IPS-NIHi11 (cell line): Measurements from ENCODE around the gene OTX1.
"Not testable (repeated sequence)": the region's sequence is repeated elsewhere in the genome, so short reads cannot be mapped to it uniquely, and the experiment has no call there.

ENCODE experiments used
- DNase-seq: peaks from one replicate; pipeline ENCODE4 v3.0.0; 2012; ENCODE audit warnings: mixed read lengths, low spot score

OTX1 gene

GRCh38 chr2:63050334-63051041 is at the start of gene OTX1:
Gene OTX1 (plus strand): TSS chr2:63050830. CDS start chr2:63052991, 2,161 bp downstream.
- peak; percentile 87 for DNase-seq

GRCh38 chr2:63001576-63001975 is 49.1 kb upstream of the OTX1 start:
- DNase-seq = no peak

- no peak for DNase-seq
Measured at GRCh38 chr2:63003351-63003750, 47.3 kb upstream of the OTX1 start.

GRCh38 chr2:63007813-63008458 is 42.7 kb upstream of the OTX1 start:
- no peak for DNase-seq

- DNase-seq = no peak
Measured at GRCh38 chr2:63008838-63009237, 41.8 kb upstream of the OTX1 start.

- no peak for DNase-seq
Measured at GRCh38 chr2:63009490-63009889, 41.1 kb upstream of the OTX1 start.

- no peak for DNase-seq
Measured at GRCh38 chr2:63012541-63012940, 38.1 kb upstream of the OTX1 start.

GRCh38 chr2:63013438-63013837 is 37.2 kb upstream of the OTX1 start:
- DNase-seq = no peak

GRCh38 chr2:63015389-63015788 is 35.2 kb upstream of the OTX1 start:
- no peak for DNase-seq

GRCh38 chr2:63018439-63018838 is 32.2 kb upstream of the OTX1 start:
- DNase-seq = no peak

- DNase-seq = not testable (repeated sequence)
Measured at GRCh38 chr2:63019686-63020085, 30.9 kb upstream of the OTX1 start.

GRCh38 chr2:63023444-63023843 is 27.2 kb upstream of the OTX1 start:
- peak; percentile 53 for DNase-seq

- no peak for DNase-seq
Measured at GRCh38 chr2:63027220-63027619, 23.4 kb upstream of the OTX1 start.

GRCh38 chr2:63029058-63029457 is 21.6 kb upstream of the OTX1 start:
- no peak for DNase-seq

- DNase-seq = no peak
Measured at GRCh38 chr2:63034526-63034925, 16.1 kb upstream of the OTX1 start.

GRCh38 chr2:63035169-63035568 is 15.5 kb upstream of the OTX1 start:
- no peak for DNase-seq

- no peak for DNase-seq
Measured at GRCh38 chr2:63035660-63036059, 15.0 kb upstream of the OTX1 start.

- DNase-seq = no peak
Measured at GRCh38 chr2:63038034-63038433, 12.6 kb upstream of the OTX1 start.

- DNase-seq = no peak
Measured at GRCh38 chr2:63040586-63040985, 10.0 kb upstream of the OTX1 start.

GRCh38 chr2:63041592-63041991 is 9.0 kb upstream of the OTX1 start:
- no peak for DNase-seq

GRCh38 chr2:63044362-63045327 is 6.0 kb upstream of the OTX1 start:
- no peak for DNase-seq

- DNase-seq = no peak
Measured at GRCh38 chr2:63046552-63046951, 4.1 kb upstream of the OTX1 start.

- no peak for DNase-seq
Measured at GRCh38 chr2:63046961-63047320, 3.7 kb upstream of the OTX1 start.
